Natural killer cell (primary cell): ENCODE data around the gene CFAP97. TPM values are rescaled to one million over a fixed set of nuclear protein-coding genes. Genes with fewer than 3 reads are reported as not detected.
"Not testable (repeated sequence)": the region's sequence is repeated elsewhere in the genome, so short reads cannot be mapped to it uniquely, and the experiment has no call there.

ENCODE experiments used
- ATAC-seq, 3 donors: fragments of 150-1000 bp in 2 of 3; fragments of 200-7000 bp in 1 of 3; cut with Tn5 transposase; 1 replicate in 1 of 3; 2 replicates in 2 of 3; pipeline ENCODE4 v1.10.0; 2021; ENCODE audit warnings: mild to moderate bottlenecking in 2 of 3, moderate library complexity in 2 of 3
- DNase-seq, 2 donors: peaks; one replicate each; pipeline versions ENCODE4 v3.0.0 to v3.0.0-alpha.2; 2013 to 2021; ENCODE audit warnings: mixed read lengths in 1 of 2
- H3K27ac ChIP-seq: one replicate; pipeline ENCODE4 v1.5.1; 2013; ENCODE audit warnings: mild to moderate bottlenecking, low read length
- H3K27me3 ChIP-seq: one replicate; pipeline ENCODE4 v1.6.1; 2013; ENCODE audit warnings: low read length; ENCODE audit not compliant: control insufficient read depth, insufficient read depth
- H3K36me3 ChIP-seq: one replicate; pipeline ENCODE4 v1.6.1; 2013; ENCODE audit warnings: low read length; ENCODE audit not compliant: control insufficient read depth, insufficient read depth
- H3K4me1 ChIP-seq: one replicate; pipeline ENCODE4 v1.6.1; 2013; ENCODE audit warnings: low read length; ENCODE audit not compliant: control insufficient read depth, insufficient read depth
- H3K4me3 ChIP-seq: one replicate; pipeline ENCODE4 v1.5.1; 2013; ENCODE audit warnings: low read length
- H3K9me3 ChIP-seq: one replicate; pipeline ENCODE4 v1.6.1; 2013; ENCODE audit warnings: low read length; ENCODE audit not compliant: control insufficient read depth, insufficient read depth
- H3K27ac Mint-ChIP-seq, 2 donors: one replicate each; pipeline ENCODE4 v1.8.0; 2022; ENCODE audit warnings: mild to moderate bottlenecking in 2 of 2, mixed read lengths in 2 of 2, moderate library complexity in 1 of 2
- H3K27me3 Mint-ChIP-seq, 2 donors: one replicate each; pipeline ENCODE4 v1.8.0; 2022; ENCODE audit warnings: low read depth in 2 of 2, mixed read lengths in 2 of 2
- H3K36me3 Mint-ChIP-seq: one replicate; pipeline ENCODE4 v1.8.0; 2022; ENCODE audit warnings: mixed read lengths
- H3K4me1 Mint-ChIP-seq, 2 donors: one replicate each; pipeline ENCODE4 v1.8.0; 2022; ENCODE audit warnings: mixed read lengths in 2 of 2
- H3K4me3 Mint-ChIP-seq: one replicate; pipeline ENCODE4 v1.8.0; 2022; ENCODE audit warnings: mild to moderate bottlenecking, moderate library complexity, mixed read lengths
- H3K9me3 Mint-ChIP-seq, 2 donors: one replicate each; pipeline ENCODE4 v1.8.0; 2022; ENCODE audit warnings: mixed read lengths in 2 of 2
- CTCF ChIP-seq: fragments of 200-600 bp; IDR thresholded peaks from one replicate; pipeline ENCODE4 v1.8.0; 2022; ENCODE audit warnings: antibody characterized with exemption
- WGBS: methylation state at CpG from one replicate; pipeline ENCODE4 v1.1.7; 2013; ENCODE audit warnings: missing lambda C conversion rate; ENCODE audit not compliant: insufficient coverage; 5-methylcytosine and 5-hydroxymethylcytosine counted together
- intact Hi-C: fragments of 100-400 bp; cut with micrococcal nuclease; formaldehyde crosslinking; loops from one replicate; pipeline ENCODE4 v1.14.2; 2022
- total RNA-seq, 4 donors: library from RNA; stranded (reverse); fragments of 120-200 nt in 1 of 4; gene quantifications; one replicate each; pipeline versions ENCODE4 v1.2.3 to v1.2.4, GENCODE V29; 2013 to 2022

CFAP97 gene
- total RNA-seq, 3 donors from 2014 or later (not counting 1 experiment from before 2014, with no cell fraction given), result 25.7 to 30.5 (median 25.9) TPM

- peaks cover 6% of the 10 kb centered on the region for H3K27me3 ChIP-seq
- Mint-ChIP-seq H3K4me3 (no peak overlapping the region), H3K4me1 (no peaks in the 10 kb centered on the region), H3K27ac (no peak overlapping the region), H3K36me3 (no peaks in the 10 kb centered on the region), H3K27me3 (peaks cover 42 to 47% of the 10 kb centered on the region in 2 donors), H3K9me3 (no peaks in the 10 kb centered on the region)
- no peak for TF ChIP-seq CTCF
- no peak overlapping the region for H3K27ac ChIP-seq
- no peak for DNase-seq
- intact Hi-C loops, result no loop called here
- H3K4me1 ChIP-seq, result no peaks in the 10 kb centered on the region
- H3K9me3 ChIP-seq, result no peaks in the 10 kb centered on the region
- H3K4me3 ChIP-seq, result no peak overlapping the region
- WGBS, result 86% methylated on average over 5 of the region's 6 CpGs
- H3K36me3 ChIP-seq, result no peaks in the 10 kb centered on the region
- ATAC-seq, result no peak
These were observed 83.2 kb downstream of the CFAP97 start for GRCh38 chr4:185120631-185120946.

- Histone ChIP-seq H3K9me3 (no peaks in the 10 kb centered on the region), H3K27me3 (peaks cover 4% of the 10 kb centered on the region), H3K27ac (no peak overlapping the region), H3K36me3 (no peaks in the 10 kb centered on the region), H3K4me1 (no peaks in the 10 kb centered on the region), H3K4me3 (no peak overlapping the region)
- intact Hi-C loops, result no loop called here
- no peak overlapping the region for H3K27ac Mint-ChIP-seq
- no peak for TF ChIP-seq CTCF
- WGBS, result 70% methylated on average over 2 of the region's 3 CpGs
- H3K4me1 Mint-ChIP-seq, result no peaks in the 10 kb centered on the region
- H3K36me3 Mint-ChIP-seq, result no peaks in the 10 kb centered on the region
- ATAC-seq, result no peak
- H3K9me3 Mint-ChIP-seq, result no peaks in the 10 kb centered on the region
- H3K27me3 Mint-ChIP-seq, result peaks cover 38 to 42% of the 10 kb centered on the region in 2 donors
- no peak for DNase-seq
- H3K4me3 Mint-ChIP-seq, result no peak overlapping the region
These were observed 83.7 kb downstream of the CFAP97 start for GRCh38 chr4:185119927-185120630.

GRCh38 chr4:185119467-185119866, 84.3 kb downstream of the CFAP97 start:
- H3K4me1 Mint-ChIP-seq, H3K9me3 Mint-ChIP-seq, H3K4me3 Mint-ChIP-seq, H3K27ac ChIP-seq, intact Hi-C loops, ATAC-seq, H3K9me3 ChIP-seq, H3K36me3 ChIP-seq, H3K27me3 ChIP-seq, H3K27ac Mint-ChIP-seq, H3K4me3 ChIP-seq, DNase-seq, H3K36me3 Mint-ChIP-seq, H3K4me1 ChIP-seq: not testable (repeated sequence)
- 98% methylated on average over 4 of the region's 5 CpGs for WGBS
- peaks cover 36 to 37% of the 10 kb centered on the region in 2 donors for H3K27me3 Mint-ChIP-seq

- H3K27ac Mint-ChIP-seq, result no peak overlapping the region
- Histone ChIP-seq H3K4me3 (no peak overlapping the region), H3K27ac (no peak overlapping the region), H3K9me3 (no peaks in the 10 kb centered on the region), H3K4me1 (no peaks in the 10 kb centered on the region), H3K36me3 (no peaks in the 10 kb centered on the region), H3K27me3 (no peaks in the 10 kb centered on the region)
- H3K9me3 Mint-ChIP-seq, result no peaks in the 10 kb centered on the region
- DNase-seq, result no peak
- H3K36me3 Mint-ChIP-seq, result no peaks in the 10 kb centered on the region
- H3K27me3 Mint-ChIP-seq, result peaks cover 35 to 38% of the 10 kb centered on the region in 2 donors
- WGBS, result 95% methylated on average over 7 of the region's 7 CpGs
- TF ChIP-seq CTCF, result no peak
- no peak overlapping the region for H3K4me3 Mint-ChIP-seq
- ATAC-seq, result no peak
- no peaks in the 10 kb centered on the region for H3K4me1 Mint-ChIP-seq
- intact Hi-C loops, result no loop called here
These were observed 84.9 kb downstream of the CFAP97 start for GRCh38 chr4:185118876-185119275.
